UCSD-AML1 (cell line): ENCODE measurements around the gene ABCB1.
"Not testable (repeated sequence)": the region's sequence is repeated elsewhere in the genome, so short reads cannot be mapped to it uniquely, and the experiment has no call there.

Source experiments
- DNase-seq: peaks from one replicate; lab custom pipeline; 2025; ENCODE audit not compliant: unreplicated experiment; lab: John Stamatoyannopoulos, UW

ABCB1 gene

DNA sequence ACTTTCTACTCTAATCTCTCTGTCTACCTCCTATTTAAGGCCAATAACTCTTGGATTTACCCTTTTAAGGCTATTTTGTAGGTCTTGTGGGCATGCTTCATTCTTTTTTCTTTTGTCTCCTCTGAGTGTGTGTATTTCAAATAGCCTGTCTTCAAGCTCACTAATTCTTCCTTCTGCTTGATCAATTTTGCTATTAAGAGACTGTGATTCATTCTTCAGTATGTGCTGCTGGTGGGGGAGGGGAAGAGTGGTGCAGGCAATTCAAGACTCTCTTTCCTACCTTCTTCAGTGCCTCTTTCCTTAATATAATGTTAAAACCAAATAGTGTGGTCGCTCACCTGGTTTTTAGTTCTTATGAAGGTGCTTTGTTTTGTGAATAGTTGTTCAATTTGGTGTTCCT is 20.0 kb downstream of the ABCB1 start:
- no peak for DNase-seq

GRCh38 chr7:87575521-87575920 is 25.2 kb downstream of the ABCB1 start:
- no peak for DNase-seq

GRCh38 chr7:87574630-87575029 is 26.1 kb downstream of the ABCB1 start:
- DNase-seq = no peak

GRCh38 chr7:87572513-87572912 is 28.2 kb downstream of the ABCB1 start:
- DNase-seq = not testable (repeated sequence)

GRCh38 chr7:87570178-87570577 is 30.5 kb downstream of the ABCB1 start:
- no peak for DNase-seq

- DNase-seq = no peak
These were observed 33.6 kb downstream of the ABCB1 start for GRCh38 chr7:87567052-87567451.

DNA sequence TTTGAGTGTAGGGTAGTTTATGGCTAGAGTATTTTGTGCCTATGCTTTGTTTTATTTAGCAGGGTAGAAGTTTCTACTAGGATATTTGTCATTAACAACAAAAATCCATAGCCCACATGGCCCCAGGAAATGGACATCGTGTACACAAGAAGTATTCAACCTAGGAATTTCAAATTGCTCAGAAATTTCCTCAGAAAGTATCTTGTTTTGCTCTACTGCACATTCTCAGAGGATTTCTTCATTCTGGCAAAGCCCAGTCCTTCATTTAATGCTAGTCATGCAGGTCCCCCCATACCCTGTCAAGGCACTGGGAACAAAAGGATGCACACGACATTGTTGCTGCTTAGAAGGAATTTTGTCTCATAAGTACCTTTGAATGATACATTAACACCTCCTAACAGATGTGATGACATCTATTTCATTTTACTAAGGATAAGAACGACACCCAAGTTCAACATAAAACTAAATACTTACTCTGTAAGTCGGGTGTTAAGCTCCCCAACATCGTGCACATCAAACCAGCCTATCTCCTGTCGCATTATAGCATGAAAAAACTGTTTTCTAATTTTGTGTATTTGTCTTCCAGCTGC is 34.3 kb downstream of the ABCB1 start:
- DNase-seq = no peak

DNA sequence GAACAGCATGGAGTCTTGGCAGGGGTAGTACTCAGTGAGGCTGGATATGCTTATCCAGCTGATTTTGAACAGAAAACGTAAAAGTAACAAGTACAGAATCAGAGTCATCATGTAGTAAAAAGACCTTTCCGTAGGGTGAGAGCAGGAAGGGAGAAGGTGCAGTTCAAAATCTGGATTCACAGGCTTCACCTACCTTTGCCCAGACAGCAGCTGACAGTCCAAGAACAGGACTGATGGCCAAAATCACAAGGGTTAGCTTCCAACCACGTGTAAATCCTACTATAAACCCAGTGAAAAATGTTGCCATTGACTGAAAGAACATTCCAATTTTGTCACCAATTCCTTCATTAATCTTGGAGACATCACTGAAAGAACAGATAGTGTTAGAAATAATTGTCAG is 34.8 kb downstream of the ABCB1 start:
- DNase-seq = no peak

DNA sequence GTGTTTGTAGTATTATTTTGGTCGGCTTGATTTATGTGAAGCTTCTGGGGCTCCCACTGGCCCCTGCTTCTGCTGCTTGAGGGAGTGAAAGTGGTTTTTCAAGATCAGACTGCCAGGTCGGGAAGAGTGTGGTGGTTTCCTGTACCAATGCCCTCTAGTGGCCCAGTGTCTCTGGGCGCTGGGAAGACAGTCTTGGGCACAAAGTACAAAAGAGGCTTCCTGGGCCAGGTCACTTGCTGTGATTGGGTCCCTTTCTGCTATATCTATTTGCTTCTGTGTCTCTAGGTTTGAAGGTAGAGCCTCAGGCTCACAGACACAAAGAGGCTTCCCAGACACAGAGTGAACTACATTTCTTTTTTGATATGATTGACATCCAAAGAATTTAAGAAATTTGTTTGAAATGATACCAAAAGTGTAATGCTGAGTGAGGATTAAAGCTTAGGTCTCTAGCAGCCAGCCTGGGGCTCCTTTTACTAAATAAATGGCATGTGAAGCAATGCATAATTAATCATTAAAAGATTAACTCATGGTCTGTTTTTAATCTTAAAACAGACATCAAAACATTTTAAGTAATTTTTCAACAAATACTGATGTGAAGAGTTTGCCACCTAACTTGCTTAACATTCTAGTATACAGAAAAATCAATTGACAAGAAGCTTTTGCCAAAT is 36.3 kb downstream of the ABCB1 start:
- peak; percentile 6 for DNase-seq

DNA sequence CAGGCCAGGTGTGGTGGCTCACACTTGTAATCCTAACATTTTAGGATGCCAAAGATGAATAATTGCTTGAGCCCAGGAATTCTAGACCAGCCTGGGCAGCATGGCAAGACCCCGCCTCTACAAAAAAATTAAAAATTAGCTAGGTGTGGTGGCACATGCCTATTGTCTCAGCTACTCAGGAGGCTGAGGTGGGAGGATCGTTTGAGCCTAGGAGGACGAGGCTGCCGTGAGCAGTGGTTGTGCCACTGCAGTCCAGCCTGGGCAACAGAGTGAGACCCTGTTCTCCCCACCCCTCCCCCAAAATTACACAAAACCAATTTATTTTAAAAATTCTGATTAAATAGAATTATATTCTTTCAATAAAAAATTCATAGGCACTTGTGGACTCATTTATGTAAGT is 39.0 kb downstream of the ABCB1 start:
- no peak for DNase-seq

DNA sequence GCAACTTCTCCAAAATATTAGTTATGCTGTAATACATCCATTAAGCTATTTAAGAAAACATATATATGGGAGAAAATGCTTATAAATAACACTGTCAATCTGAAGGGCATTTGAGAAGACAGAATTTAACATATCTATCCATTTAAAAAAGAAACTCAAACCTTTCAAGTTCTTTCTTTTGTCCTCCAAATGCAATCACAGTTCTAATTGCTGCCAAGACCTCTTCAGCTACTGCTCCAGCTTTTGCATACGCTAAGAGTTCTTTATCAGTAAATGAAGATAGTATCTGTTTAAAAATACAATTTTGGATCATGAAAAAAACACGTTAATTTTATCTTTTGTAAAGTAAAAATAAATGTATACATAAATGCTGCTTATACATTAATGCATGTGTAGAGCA is 39.6 kb downstream of the ABCB1 start:
- no peak for DNase-seq

DNA sequence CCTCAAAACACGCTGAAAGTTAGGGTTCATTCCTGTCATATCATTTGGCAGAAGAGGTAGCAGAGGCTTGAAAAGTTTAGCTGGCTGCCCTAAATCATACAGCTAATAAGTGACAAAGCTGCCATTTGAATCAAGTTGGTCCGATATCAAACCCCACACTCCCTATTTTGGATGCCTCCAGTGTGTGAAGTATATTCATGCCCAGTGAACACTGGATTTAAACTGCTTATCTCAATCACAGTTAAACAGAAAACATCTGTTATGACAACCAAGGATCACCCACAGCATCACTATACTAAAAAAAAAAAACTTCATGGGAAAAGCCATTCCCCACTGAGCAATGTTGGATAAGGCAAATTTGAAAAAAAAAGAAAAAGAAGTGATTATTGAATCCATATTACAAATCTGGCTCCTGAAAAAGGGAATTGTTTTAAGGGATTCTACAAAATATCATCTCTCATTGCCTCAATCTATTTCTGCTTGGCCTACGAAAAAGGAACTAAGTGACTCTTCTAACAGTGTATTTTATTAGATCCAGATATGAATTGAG is 48.3 kb downstream of the ABCB1 start:
- DNase-seq = no peak

- no peak for DNase-seq
These were observed 52.4 kb downstream of the ABCB1 start for GRCh38 chr7:87548123-87548919.

DNA sequence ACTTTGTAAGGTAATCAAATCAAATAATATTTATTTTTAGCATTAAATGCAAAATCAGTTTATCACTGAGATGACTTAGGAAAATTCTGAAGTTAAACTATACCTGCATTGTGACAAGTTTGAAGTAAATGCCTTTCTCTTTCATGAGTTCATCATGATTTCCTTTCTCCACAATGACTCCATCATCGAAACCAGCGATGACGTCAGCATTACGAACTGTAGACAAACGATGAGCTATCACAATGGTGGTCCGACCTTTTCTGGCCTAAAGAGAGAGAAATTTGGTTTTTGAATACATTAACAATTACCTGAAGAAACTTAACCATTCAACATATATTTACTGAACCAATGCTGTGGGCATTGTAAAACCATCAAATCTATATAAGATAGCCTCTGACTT is 54.9 kb downstream of the ABCB1 start:
- no peak for DNase-seq

- DNase-seq = no peak
These were observed 57.1 kb downstream of the ABCB1 start for GRCh38 chr7:87543623-87544022.

DNA sequence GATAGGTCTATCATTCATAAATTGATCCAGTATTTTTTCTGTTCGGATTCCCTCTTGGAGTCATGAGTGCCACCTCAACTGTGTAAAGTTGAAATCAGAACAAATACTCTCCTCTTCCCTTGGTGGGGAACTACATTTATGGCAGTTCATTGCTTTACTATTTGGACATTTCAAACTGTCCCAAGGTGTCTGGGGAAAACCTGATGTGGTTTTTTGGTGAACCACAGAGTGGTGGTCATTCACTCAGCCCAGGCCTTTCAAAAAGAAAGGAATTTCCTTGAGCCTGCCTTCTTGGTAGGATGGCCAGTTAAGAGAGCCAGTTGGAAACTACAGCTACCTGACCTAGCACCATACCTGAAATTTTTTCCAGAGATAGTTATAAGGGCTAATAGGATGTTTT is 59.0 kb downstream of the ABCB1 start:
- no peak for DNase-seq

DNA sequence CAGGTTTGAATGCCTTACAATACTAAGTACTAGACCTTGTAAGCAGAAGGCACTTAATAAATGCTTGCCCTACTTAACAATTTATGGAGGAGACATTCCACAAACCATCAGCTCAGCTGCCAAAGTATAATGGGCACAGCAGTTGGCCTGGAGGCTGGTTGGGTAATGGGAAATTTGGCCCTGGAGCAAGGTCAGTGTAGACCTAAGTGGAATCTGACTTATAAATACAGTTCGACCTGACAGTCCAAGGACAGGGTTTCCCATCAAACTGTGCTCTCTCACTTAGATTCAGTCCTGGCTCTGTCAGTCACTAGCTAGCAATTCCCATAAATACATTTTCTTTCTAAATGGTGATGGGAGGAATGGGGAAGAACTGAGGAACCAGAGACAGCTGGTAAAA is 62.6 kb downstream of the ABCB1 start:
- no peak for DNase-seq

GRCh38 chr7:87534072-87534471 is 66.6 kb downstream of the ABCB1 start:
- no peak for DNase-seq

DNA sequence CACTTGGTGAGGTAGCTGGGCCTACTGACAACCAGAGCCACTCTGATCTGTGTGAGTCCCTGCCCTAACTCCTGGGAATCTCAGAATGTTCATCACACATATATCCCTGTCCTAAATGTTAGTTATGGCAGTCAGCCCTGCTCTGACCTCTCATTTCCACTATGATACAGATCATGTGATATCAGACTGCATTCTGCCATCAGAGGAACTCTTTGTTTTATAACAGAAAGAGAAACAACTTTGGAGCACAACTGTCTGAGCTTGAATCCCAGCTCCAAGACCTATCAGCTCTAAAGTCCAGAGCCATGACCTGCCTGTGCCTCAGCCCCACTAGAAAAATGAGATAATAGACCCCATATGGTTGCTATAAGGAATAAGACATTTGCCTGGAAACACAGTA is 70.6 kb downstream of the ABCB1 start:
- DNase-seq = no peak

DNA sequence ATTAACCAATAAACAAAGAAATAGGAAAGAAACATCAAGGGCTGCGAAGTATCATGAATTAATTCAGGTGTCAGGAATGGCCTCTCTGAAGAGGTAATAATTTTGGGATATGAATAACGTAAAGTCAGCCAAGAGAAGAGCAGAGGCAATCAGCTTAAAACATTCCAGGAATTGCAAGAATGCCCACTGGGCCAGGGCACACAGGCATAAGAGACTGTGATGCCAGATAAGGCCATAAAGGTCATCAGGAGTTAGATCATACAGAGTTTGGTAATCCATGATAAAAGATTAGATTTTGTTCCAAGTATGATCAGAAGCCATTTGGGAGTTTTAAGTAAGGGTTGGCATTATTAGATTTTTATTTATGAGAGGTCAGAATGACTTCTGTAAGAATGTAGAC is 72.0 kb downstream of the ABCB1 start:
- no peak for DNase-seq

GRCh38 chr7:87518735-87519134 is 81.9 kb downstream of the ABCB1 start:
- no peak for DNase-seq

DNA sequence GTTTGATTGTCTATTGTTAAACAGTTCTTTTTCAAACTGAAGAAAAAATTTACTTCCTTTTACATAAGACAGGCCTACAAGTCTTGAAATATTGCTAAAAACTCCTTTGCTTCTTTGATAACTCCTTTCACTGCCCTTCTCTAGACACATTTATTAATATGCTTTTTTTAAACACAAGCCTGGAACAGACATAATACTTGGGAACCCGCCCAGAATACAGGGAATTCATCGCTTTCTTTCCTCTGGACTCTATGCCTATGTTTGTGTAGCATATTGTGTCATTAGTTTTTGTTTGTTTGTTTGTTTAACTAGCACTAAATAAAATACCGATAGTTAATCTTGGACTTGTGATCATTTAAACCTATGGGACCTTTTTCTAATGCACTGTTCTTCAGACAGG is 82.8 kb downstream of the ABCB1 start:
- no peak for DNase-seq
